ENCODE measurements around the gene VPS4B. TPM values are rescaled to one million over a fixed set of nuclear protein-coding genes. Genes with fewer than 3 reads are reported as not detected.

The VPS4B gene
- 41.4 to 43.8 TPM (median 43.3 TPM) in 3 replicates for total RNA-seq

- Mint-ChIP-seq H3K36me3 (peaks cover 2% of the 10 kb centered on the region), H3K4me3 (peak within 1 kb of the TSS; percentile 99), H3K9me3 (no peaks in the 10 kb centered on the region), H3K27me3 (ENCODE audit: low read depth) (no peaks in the 10 kb centered on the region), H3K27ac (peak within 1 kb of the TSS; percentile 100), H3K4me1 (peaks cover 21% of the 10 kb centered on the region)
- DNase-seq (ENCODE audit: low spot score in 2 of 2, unreplicated experiment in 2 of 2): peak; percentile 99
- TF ChIP-seq, protein P1, sequence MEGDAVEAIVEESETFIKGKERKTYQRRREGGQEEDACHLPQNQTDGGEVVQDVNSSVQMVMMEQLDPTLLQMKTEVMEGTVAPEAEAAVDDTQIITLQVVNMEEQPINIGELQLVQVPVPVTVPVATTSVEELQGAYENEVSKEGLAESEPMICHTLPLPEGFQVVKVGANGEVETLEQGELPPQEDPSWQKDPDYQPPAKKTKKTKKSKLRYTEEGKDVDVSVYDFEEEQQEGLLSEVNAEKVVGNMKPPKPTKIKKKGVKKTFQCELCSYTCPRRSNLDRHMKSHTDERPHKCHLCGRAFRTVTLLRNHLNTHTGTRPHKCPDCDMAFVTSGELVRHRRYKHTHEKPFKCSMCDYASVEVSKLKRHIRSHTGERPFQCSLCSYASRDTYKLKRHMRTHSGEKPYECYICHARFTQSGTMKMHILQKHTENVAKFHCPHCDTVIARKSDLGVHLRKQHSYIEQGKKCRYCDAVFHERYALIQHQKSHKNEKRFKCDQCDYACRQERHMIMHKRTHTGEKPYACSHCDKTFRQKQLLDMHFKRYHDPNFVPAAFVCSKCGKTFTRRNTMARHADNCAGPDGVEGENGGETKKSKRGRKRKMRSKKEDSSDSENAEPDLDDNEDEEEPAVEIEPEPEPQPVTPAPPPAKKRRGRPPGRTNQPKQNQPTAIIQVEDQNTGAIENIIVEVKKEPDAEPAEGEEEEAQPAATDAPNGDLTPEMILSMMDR (IDR thresholded peaks at IDR 0.05; ENCODE audit: unreplicated experiment): no peak
Measured at GRCh38 chr18:63422087-63422863, at the start of gene VPS4B. VPS4B (minus strand) TSS chr18:63422476; CDS start chr18:63422259, 217 bp downstream.

- H3K4me1 Mint-ChIP-seq: peaks cover 2% of the 10 kb centered on the region
- no peaks in the 10 kb centered on the region for H3K9me3 Mint-ChIP-seq
- H3K27ac Mint-ChIP-seq: no peak overlapping the region
- H3K4me3 Mint-ChIP-seq: no peak overlapping the region
- no peak for DNase-seq (ENCODE audit: low spot score in 2 of 2, unreplicated experiment in 2 of 2)
- no peaks in the 10 kb centered on the region for H3K27me3 Mint-ChIP-seq (ENCODE audit: low read depth)
- TF ChIP-seq, protein P1 (IDR thresholded peaks at IDR 0.05; ENCODE audit: unreplicated experiment): no peak
- H3K36me3 Mint-ChIP-seq: no peaks in the 10 kb centered on the region
Measured at GRCh38 chr18:63470751-63471150, 48.5 kb upstream of the VPS4B start.

DNA sequence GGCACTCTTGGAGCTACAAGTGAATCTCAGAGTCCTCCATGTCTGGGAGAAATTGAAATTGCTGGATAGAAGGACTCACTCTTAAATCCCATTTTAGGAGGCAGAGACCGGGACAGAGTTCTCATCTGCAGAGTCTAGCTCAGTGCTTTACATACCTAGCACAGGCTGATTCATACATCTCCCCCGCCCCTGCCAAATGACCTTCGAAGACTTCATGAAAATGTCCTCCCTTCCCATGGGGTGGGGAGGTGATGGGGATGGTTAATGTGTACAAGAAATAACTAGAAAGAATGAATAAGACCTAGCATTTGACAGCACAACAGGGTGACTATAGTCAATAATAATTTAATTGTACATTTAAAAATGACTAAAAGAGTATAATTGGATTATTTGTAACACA lies 46.3 kb upstream of the VPS4B start:
- Mint-ChIP-seq H3K9me3 (no peaks in the 10 kb centered on the region), H3K27me3 (ENCODE audit: low read depth) (peaks cover 8% of the 10 kb centered on the region), H3K27ac (no peak overlapping the region), H3K4me3 (no peak overlapping the region), H3K4me1 (peaks cover 2% of the 10 kb centered on the region), H3K36me3 (no peaks in the 10 kb centered on the region)
- DNase-seq (ENCODE audit: low spot score in 2 of 2, unreplicated experiment in 2 of 2): no peak
- TF ChIP-seq, protein P1 (IDR thresholded peaks at IDR 0.05; ENCODE audit: unreplicated experiment): no peak

DNA sequence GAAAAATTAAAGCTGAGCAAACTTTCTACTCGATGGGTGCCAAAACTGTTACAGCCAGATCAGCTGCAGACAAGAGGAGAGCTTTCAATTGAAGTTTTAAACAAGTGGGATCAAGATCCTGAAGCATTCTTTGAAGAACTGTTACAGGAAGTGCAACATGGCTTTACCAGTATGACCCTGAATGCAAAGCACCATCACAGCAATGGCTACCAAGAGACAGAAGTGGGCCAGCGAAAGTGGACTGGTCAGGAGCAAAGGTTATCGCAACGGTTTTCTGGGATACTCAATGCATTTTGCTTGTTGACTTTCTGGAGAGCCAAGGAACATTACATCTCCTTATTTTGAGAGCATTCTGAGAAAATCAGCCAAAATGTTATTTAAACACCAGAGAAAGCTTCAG lies 45.4 kb upstream of the VPS4B start:
- peaks cover 12% of the 10 kb centered on the region for H3K27me3 Mint-ChIP-seq (ENCODE audit: low read depth)
- TF ChIP-seq, protein P1 (IDR thresholded peaks at IDR 0.05; ENCODE audit: unreplicated experiment): no peak
- no peaks in the 10 kb centered on the region for H3K36me3 Mint-ChIP-seq
- no peaks in the 10 kb centered on the region for H3K9me3 Mint-ChIP-seq
- H3K27ac Mint-ChIP-seq: no peak overlapping the region
- peaks cover 2% of the 10 kb centered on the region for H3K4me1 Mint-ChIP-seq
- DNase-seq (ENCODE audit: low spot score in 2 of 2, unreplicated experiment in 2 of 2): no peak
- H3K4me3 Mint-ChIP-seq: no peak overlapping the region

- Mint-ChIP-seq H3K4me3 (no peak overlapping the region), H3K9me3 (no peaks in the 10 kb centered on the region), H3K36me3 (no peaks in the 10 kb centered on the region), H3K27me3 (ENCODE audit: low read depth) (peaks cover 14% of the 10 kb centered on the region), H3K27ac (no peak overlapping the region), H3K4me1 (no peaks in the 10 kb centered on the region)
- DNase-seq (ENCODE audit: low spot score in 2 of 2, unreplicated experiment in 2 of 2): no peak
- TF ChIP-seq, protein P1 (IDR thresholded peaks at IDR 0.05; ENCODE audit: unreplicated experiment): no peak
Measured at GRCh38 chr18:63465059-63465458, 42.8 kb upstream of the VPS4B start.

Data from mesothelial cell of epicardium (in vitro differentiated cells).